Measurements from ENCODE around the gene AACS. TPM values are rescaled to one million over a fixed set of nuclear protein-coding genes. Genes with fewer than 3 reads are reported as not detected.
"Not testable (repeated sequence)": the region's sequence is repeated elsewhere in the genome, so short reads cannot be mapped to it uniquely, and the experiment has no call there.

The AACS gene
- total RNA-seq, 1 donor from 2014 or later: 32.0 TPM

GRCh38 chr12:125056306-125056705 lies 8.9 kb upstream of the AACS start:
- no peak for DNase-seq (ENCODE audit: low read depth, low spot score)

- DNase-seq (ENCODE audit: low read depth, low spot score): no peak
Measured at GRCh38 chr12:125057708-125058107, 7.5 kb upstream of the AACS start.

- no peak for DNase-seq (ENCODE audit: low read depth, low spot score)
Measured at GRCh38 chr12:125061229-125061628, 4.0 kb upstream of the AACS start.

GRCh38 chr12:125063522-125063921 lies 1.7 kb upstream of the AACS start:
- not testable (repeated sequence) for DNase-seq (ENCODE audit: low read depth, low spot score)

- no peak for DNase-seq (ENCODE audit: low read depth, low spot score)
Measured at GRCh38 chr12:125064492-125064891, 743 bp upstream of the AACS start.

GRCh38 chr12:125065919-125066570 lies 810 bp downstream of the AACS start:
- DNase-seq (ENCODE audit: low read depth, low spot score): no peak

DNA sequence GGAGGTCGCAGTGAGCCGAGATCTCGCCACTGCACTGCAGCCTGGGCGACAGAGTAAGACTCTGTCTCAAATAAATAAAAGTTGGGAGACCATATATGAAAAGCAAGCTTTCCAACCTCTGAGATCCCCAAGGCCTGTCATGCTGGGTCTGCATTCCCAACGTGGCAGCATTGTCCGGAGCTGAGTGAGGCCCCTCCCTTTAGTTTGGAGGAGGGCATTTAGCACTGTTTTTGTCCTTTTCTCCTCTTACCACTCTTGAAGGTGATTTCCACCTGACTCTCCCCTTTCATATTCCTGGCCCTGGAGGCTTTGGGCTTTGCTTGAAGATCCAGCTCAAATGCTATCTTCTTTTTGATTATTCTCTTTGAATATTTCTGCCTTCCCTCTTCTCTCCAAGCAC lies 3.2 kb downstream of the AACS start:
- no peak for DNase-seq (ENCODE audit: low read depth, low spot score)

DNA sequence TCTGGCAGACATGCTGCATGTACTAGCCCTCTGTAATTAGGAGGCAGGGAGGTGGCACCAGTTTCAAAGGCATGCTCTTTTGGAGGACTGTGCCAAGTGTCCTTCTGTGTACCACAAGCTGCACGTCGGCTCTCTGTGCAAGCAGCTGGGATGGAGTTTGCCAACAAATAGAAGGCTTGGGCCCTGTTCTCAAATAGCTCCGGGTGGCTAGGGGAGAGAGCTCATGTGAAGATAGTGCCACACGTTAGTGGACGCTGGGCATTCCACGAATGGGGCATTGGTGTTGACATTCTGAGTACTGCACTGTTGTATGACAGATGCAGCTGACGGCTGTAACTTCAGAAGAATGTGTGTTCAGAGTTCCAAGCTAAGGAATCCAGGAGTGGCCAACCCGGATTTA lies 4.4 kb downstream of the AACS start:
- no peak for DNase-seq (ENCODE audit: low read depth, low spot score)

DNA sequence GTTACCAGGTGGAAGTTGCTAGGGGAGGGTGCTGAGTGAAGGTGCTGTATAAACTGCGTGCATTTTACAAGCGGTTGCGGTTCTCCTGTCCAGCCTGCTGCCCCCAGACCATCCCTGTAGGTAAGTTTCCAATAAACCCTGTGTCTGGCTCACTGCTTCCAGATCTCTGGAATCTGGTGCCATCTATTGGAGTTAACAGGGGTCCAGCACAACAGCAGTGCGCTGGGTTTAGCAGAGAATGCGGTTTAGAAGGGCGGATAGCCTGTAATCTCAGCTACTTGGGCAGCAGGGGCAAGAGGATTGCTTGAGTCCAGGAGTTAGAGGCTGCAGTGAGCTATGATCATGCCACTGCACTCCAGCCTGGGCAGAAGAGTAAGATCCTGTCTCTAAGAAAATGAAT lies 4.9 kb downstream of the AACS start:
- DNase-seq (ENCODE audit: low read depth, low spot score): no peak

- DNase-seq (ENCODE audit: low read depth, low spot score): no peak
Measured at GRCh38 chr12:125070661-125071390, 5.6 kb downstream of the AACS start.

DNA sequence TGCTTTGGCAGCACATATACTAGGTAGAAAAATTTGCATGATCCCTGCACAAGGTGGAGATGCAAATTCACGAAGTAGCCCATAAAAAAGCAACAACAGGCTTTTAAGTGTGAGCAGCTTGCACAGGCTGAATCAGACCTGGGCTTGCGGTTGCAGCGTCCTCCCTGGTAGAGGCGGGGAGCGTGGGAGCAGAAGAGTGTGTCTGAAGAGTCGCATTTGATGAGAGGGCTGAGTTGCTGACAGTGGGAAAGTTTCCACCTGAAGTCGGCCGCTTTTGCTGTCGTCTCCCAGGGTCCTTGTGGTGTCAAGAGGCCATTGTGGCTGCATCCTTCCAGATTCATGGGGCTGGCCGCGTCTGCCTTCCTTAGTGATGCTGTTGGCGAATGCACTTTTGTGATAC lies 6.2 kb downstream of the AACS start:
- DNase-seq (ENCODE audit: low read depth, low spot score): no peak

DNA sequence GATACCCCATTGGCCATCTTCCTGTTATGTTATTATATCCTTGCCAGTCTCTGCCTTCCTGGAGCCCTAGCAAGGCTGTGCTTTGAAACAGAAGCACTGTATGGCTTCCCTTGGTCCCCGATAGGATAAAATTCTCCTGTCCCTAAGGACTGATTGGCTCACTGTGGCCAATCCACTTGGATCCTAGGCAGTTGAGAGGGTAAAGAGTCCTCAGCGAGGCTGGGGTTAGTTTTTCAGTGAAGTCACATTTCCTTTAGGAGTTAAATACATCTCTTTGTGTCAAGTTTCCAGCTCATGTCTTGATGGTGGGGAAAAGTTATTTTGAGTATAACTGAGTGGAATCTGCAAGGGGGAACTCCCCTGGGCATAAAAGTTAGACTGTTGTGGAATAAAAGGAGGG lies 7.3 kb downstream of the AACS start:
- no peak for DNase-seq (ENCODE audit: low read depth, low spot score)

- not testable (repeated sequence) for DNase-seq (ENCODE audit: low read depth, low spot score)
Measured at GRCh38 chr12:125074294-125074693, 9.1 kb downstream of the AACS start.

DNA sequence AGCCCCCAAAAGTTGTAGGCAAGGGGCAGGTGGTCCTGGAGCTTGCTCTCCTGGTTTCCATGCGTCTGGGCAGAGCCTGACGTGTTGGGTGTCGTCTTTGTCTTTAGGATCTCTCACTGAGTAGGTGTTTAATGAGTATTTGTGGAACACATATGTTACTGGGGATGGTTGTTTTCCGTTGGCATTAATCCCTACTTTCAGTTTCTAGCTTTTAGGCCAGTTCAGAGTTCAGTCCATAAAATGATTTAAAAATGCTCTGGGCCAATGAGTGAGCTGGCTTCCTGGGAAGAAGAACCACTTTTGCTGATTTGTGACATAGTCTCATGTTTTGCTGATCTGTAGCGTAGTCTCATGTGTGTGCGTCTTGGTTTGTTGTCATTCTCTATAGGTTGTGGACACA lies 10.9 kb downstream of the AACS start:
- no peak for DNase-seq (ENCODE audit: low read depth, low spot score)

- no peak for DNase-seq (ENCODE audit: low read depth, low spot score)
Measured at GRCh38 chr12:125079084-125079483, 13.8 kb downstream of the AACS start.

GRCh38 chr12:125079648-125080645 lies 14.7 kb downstream of the AACS start:
- DNase-seq (ENCODE audit: low read depth, low spot score): no peak

- DNase-seq (ENCODE audit: low read depth, low spot score): no peak
Measured at GRCh38 chr12:125081427-125081826, 16.2 kb downstream of the AACS start.

- DNase-seq (ENCODE audit: low read depth, low spot score): no peak
Measured at GRCh38 chr12:125083072-125083471, 17.8 kb downstream of the AACS start.

DNA sequence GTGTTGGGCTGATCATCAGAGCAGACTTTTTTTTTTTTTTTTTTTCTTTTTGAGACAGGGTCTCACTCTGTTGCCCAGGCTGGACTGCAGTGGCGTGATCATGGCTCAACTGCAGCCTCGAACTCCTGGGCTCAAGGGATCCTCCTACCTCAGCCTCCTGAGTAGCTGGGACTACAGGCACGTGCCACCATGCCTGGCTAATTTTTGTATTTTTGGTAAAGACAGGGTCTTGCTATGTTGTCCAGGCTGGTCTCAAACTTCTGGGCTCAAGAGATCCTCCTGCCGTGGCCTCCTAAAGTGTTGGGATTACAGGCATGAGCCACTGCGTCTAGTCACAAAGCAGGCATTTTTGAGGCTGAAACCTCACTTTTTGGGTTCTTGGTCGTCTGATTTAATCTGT lies 23.0 kb downstream of the AACS start:
- DNase-seq (ENCODE audit: low read depth, low spot score): not testable (repeated sequence)

DNA sequence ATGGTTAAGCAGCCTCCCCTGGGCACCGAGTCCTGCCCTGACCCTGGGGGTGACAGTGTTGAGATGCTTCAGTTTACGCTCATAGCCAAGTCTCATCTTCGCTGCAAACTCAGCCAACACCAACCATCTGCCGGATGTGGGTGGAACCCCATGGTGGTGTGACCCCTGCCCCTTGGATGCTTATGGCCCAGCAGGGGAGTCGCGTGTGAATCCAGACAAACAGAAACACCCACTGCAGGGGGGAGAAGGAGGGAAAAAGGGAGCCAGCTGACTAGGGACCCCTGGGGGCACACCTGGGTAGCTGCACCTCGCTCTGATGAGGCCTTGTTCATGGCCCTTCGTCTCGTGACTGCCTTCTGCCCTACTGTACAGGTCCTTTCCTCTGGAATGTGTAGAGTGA lies 23.8 kb downstream of the AACS start:
- DNase-seq (ENCODE audit: low read depth, low spot score): no peak

- DNase-seq (ENCODE audit: low read depth, low spot score): no peak
Measured at GRCh38 chr12:125089626-125090025, 24.4 kb downstream of the AACS start.

- no peak for DNase-seq (ENCODE audit: low read depth, low spot score)
Measured at GRCh38 chr12:125090437-125090836, 25.2 kb downstream of the AACS start.

All from pulmonary artery endothelial cell (primary cell).